HG02571 (cell line): Measurements from ENCODE around the gene GLTP.
"Not testable (repeated sequence)": the region's sequence is repeated elsewhere in the genome, so short reads cannot be mapped to it uniquely, and the experiment has no call there.

Source experiments
- ATAC-seq: cut with Tn5 transposase; IDR thresholded peaks from one replicate; pipeline ENCODE4 v1.9.1; 2021; ENCODE audit warnings: mild to moderate bottlenecking, moderate library complexity; ENCODE audit not compliant: unreplicated experiment

Gene GLTP

GRCh38 chr12:109878749-109879148 lies 1.6 kb downstream of the GLTP start:
- ATAC-seq, result no peak

DNA sequence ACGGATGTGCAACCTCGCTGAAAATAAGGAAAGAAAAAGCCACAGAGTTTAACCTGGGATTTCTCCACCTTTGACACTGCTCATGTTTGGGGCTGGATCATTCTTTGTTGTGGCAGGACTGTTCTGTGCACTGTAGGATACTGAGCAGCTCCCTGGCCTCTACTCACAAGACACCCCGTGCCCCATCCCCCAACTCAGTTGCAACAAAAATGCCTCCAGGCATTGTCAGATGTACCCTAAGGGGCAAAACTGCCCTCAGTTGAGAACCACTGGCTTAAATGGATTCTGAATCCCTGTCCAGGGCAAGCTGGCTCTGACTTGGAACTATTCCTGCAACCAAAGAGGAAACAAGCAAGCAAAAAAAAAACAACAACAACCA lies 2.1 kb downstream of the GLTP start:
- ATAC-seq, result no peak

DNA sequence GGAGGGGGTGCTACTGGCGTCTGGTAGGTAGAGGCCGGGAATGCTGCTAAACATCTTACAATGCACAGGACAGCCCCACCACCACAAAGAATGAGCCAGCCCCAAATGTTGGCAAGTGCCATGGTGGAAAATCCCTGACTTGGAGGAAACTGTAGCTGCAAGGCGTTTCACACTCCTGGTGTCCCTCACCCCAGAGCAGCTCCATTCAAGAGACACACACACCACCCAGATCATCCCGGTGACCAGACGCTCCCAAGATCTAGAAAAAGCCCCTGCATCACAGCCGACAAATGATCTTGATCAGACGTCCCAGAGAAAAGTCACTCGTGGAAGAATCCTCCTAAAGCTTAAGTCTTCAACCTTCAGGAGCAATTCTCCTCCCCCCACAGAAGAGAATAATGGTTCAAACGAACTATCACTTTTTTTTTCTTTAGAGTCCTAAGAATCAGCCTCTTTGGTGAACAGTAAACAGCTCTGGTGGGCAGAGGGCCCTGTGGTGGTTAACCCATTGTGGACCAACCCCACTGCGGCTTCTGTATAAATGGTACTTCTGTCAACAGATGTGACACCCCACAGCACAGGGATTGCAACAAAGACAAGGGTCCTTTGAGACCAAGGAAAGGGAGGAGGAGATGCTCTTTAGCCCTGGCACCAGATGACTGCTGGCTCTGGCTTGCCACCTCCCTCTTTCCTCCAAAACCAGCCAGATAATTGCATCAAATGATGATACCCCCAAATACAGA lies 2.7 kb downstream of the GLTP start:
- ATAC-seq, result no peak

DNA sequence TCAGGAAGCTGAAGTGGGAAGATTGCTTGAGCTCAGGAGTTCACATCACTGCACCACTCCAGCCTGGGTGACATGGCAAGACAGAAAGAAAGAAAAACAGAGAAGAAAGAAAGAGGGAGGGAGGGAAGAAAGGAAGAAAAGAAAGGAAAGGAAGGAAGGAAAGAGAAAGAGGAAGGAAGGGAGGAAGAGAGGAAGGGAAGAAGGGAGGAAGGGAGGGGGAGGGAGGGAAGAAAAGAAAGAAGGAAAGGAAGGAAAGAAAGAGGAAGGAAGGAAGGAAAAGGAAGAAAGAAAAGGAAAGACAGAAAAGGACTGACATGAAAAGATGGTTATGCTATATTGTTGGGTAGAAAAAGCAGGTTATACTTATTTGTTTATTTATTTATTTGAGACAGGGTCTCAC lies 3.9 kb downstream of the GLTP start:
- no peak for ATAC-seq

DNA sequence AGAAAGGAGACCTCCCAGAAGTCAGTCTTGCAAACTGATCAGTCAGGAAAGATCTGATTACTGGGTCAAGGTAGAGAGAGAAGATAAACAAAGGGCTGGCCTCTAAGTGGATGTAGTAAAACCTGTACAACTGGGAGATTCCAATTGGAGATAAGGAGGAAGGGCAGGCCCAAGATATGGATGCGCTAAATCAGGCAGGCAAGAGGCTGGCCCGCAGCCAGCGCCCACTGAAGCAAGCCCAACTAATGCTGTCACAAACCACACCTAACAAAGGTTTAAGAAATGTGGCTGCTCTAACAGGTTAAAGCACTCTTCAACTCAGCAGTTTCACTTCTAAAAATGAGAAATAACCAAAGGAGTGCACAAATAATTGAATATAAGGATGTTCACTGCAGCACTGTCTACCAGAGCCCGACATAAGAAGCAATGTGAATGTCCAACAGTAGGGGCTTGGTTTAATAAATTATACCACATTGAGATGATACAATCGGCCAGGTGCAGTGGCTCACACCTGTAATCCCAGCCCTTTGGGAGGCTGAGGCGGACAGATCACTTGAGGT lies 4.7 kb downstream of the GLTP start:
- no peak for ATAC-seq

- no peak for ATAC-seq
These were observed 6.7 kb downstream of the GLTP start for GRCh38 chr12:109873653-109874052.

DNA sequence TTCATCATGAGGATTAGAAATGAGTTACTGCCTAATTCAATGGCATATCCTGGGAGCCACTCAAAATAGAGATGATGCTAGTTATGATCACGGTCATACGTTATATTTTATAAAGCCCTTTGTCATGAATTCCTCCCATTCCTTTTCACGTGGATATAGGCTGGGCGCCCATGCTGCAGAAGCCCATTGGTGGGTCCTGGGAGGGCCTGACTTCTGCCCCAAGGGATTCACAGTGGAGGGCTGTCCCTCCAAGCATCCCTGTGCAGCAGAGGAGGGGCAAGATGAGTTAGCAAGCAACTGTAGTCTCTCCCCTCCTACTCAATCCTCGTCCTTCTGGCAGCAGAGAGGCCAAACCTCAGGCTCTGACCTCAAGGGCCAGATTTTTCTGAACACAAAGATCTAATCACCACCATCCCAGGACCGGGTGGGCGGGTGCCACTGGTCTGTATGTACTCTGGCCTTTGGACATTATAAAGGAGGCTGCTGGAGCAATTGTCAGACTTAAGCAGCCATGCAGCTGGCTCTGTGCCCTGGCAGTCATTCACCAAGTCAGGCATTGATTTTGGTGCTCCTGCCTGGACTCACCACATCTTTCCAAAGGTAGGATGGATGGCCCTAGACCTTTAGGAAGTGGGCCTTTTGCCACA lies 8.6 kb downstream of the GLTP start:
- ATAC-seq, result no peak

- no peak for ATAC-seq
These were observed 9.7 kb downstream of the GLTP start for GRCh38 chr12:109870648-109871047.

GRCh38 chr12:109868182-109869051 lies 11.9 kb downstream of the GLTP start:
- ATAC-seq, result no peak

DNA sequence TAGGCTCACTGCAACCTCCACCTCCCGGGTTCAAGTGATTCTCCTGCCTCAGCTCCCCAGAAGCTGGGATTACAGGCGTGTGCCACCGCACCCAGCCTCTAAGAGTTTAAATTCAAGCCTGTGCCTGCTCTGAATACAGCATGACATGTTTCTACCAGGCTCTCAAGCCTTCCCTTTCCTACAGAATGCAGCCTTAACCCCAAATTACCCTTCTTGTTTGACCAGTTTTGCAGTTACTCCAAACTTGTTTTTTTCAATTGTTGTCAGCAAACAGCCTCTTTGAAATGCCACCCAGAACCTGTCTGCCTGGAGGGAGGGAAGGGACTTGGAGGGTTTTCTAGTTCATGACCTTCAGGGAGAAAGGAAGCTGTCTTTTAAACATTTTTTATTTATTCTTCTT lies 15.4 kb downstream of the GLTP start:
- no peak for ATAC-seq

GRCh38 chr12:109863847-109864712 lies 16.3 kb downstream of the GLTP start:
- ATAC-seq, result no peak

DNA sequence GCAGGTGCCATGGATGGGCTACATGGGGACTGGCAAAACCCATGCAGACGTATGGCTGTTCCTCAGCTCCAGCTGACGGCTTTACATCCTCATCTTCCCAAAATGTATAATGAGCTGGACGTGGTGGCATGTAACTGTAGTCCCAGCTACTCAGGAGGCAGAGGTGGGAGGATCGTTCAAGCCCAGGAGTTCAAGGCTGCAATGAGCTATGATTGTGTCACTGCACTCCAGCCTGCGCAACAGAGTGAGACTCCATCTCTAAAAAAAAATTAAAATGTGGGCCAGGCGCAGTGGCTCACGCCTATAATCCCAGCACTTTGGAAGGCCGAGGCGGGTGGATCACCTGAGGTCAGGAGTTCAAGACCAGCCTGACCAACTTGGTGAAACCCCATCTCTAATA lies 17.9 kb downstream of the GLTP start:
- not testable (repeated sequence) for ATAC-seq

GRCh38 chr12:109861689-109862314 lies 18.5 kb downstream of the GLTP start:
- ATAC-seq, result no peak

DNA sequence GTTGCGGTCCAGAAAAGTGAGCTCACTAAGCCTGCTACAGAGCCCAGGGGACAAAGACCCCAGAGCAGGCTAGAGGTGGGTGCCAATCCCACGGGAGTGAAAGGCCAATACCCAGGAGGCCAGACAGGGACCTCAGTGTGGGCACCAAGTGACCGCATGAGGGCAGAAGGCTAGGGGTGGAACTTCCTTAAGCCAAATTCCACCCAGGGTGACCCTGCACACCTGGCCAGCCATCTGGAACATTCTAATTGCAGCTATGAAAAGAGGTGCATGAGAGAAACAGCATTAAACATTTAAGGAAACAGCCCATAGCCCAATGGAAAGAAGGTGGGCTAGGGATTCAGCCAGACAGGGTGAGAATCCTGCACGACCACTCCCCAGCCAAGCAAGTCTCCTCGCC lies 19.4 kb downstream of the GLTP start:
- ATAC-seq, result no peak

- ATAC-seq, result no peak
These were observed 21.6 kb downstream of the GLTP start for GRCh38 chr12:109858764-109859163.

DNA sequence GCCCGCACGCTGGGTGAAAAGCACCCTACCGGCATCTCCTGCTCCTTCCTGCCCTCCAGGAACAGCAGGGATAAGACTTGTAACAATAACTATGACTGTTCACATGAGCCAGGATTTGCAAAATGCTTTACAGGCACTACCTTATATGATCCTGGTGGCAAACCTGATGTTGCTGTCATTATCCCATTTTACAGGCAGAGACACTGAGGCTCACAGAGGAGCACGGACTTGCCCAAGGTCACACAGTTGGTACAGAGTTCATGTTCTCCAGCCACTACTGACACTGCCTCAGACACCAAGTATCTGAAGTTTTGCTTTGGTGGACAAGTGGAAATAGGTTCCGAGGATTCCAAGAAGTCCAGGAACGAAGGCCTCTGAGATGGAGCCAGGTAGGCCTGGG lies 22.6 kb downstream of the GLTP start:
- no peak for ATAC-seq

DNA sequence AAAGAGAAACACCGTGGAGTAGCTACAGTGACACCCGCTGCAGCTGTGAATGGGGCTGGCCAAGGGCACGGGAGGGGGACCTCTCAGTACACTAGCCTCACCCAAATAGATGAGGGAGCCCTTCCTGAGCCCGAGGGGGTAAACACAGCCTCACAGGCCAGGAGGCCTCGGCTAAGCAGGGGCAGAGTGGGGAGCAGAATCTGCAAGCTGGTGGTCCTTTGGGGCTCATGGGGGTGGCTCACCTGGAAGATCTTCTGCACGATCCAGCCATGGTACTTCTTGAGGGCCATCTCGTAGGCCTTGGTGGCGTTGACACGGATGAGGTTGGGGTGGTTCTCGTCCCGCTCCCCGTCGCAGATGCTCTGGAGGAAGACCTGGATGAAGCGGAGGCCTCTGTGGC lies 25.0 kb downstream of the GLTP start:
- ATAC-seq, result no peak

DNA sequence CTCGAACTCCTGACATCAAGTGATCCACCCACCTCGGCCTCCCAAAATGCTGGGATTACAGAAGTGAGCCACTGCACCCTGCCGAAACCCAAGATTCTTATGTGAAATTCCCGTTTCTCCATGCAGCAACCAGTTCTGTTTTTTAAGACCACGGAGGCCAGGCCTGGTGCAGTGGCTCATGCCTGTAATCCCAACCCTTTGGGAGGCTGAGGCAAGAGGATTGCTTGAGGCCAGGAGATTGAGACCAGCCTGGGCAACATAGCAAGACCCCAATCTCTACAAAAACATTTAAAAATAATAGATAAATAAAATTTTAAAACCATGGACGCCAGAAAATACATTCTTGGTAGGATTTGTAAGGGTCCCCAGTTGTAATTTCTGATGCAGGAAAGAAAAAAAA lies 29.8 kb downstream of the GLTP start:
- not testable (repeated sequence) for ATAC-seq

- ATAC-seq, result no peak
These were observed 33.1 kb downstream of the GLTP start for GRCh38 chr12:109847142-109847735.

- ATAC-seq, result no peak
These were observed 34.5 kb downstream of the GLTP start for GRCh38 chr12:109845824-109846205.
